Uterus (tissue), 4 donors: ENCODE results near the gene NFKBIL1. TPM values are rescaled to one million over a fixed set of nuclear protein-coding genes. Genes with fewer than 3 reads are reported as not detected.
"Not testable (repeated sequence)": the region's sequence is repeated elsewhere in the genome, so short reads cannot be mapped to it uniquely, and the experiment has no call there.

Source experiments
- DNase-seq, 2 donors: peaks; one replicate each; pipeline ENCODE4 v3.0.0-alpha.2; 2019 to 2020
- H3K27ac ChIP-seq, 2 donors: fragments of 200-600 bp; sonication (generic); 1 replicate in 1 of 2; 2 replicates in 1 of 2; pipeline ENCODE4 v1.5.1; 2016 to 2018
- H3K27me3 ChIP-seq, 2 donors: fragments of 200-600 bp; sonication (generic); one replicate each; pipeline ENCODE4 v1.5.1; 2018 to 2019; ENCODE audit warnings: control low read depth in 1 of 2
- H3K36me3 ChIP-seq, 2 donors: fragments of 200-600 bp; sonication (generic); one replicate each; pipeline ENCODE4 v1.5.1; 2019; ENCODE audit warnings: control low read depth in 1 of 2
- H3K4me1 ChIP-seq, 2 donors: fragments of 200-600 bp; sonication (generic); one replicate each; pipeline ENCODE4 v1.5.1; 2018 to 2019; ENCODE audit warnings: control low read depth in 1 of 2
- H3K4me3 ChIP-seq, 2 donors: fragments of 200-600 bp; sonication (generic); 1 replicate in 1 of 2; 2 replicates in 1 of 2; pipeline ENCODE4 v1.5.1; 2018 to 2019; ENCODE audit warnings: mild to moderate bottlenecking in 1 of 2
- H3K9me3 ChIP-seq, 2 donors: fragments of 200-600 bp; sonication (generic); one replicate each; pipeline ENCODE4 v1.5.1; 2019; ENCODE audit warnings: control low read depth in 1 of 2
- CTCF ChIP-seq, 4 experiments: fragments of 200-600 bp in 2 of 4; fragments of 450-650 bp in 2 of 4; sonication (generic) in 2 of 4; IDR thresholded peaks; one replicate each; pipeline ENCODE4 v1.5.1; 2016 to 2019; ENCODE audit warnings: antibody characterized with exemption in 4 of 4, mild to moderate bottlenecking in 2 of 4, moderate library complexity in 1 of 4
- POLR2A ChIP-seq, 2 donors: fragments of 450-650 bp; IDR thresholded peaks; one replicate each; pipeline ENCODE4 v1.6.1; 2016; ENCODE audit warnings: antibody characterized with exemption in 2 of 2, mild to moderate bottlenecking in 1 of 2, moderate library complexity in 1 of 2
- intact Hi-C: fragments of 100-400 bp; cut with DNase I; formaldehyde crosslinking; loops from one replicate; pipeline ENCODE4 v1.15.1; 2023; ENCODE audit warnings: low total_unique reads
- total RNA-seq, 4 donors: library from RNA; depleted of rRNA in 3 of 4; stranded (reverse); fragments of >200 nt in 3 of 4; gene quantifications; one replicate each; pipeline versions ENCODE4 v1.1.0 to v1.2.4, GENCODE V29; 2014 to 2023
- donor health status: DM: yes; HTN: yes; CAD: no.

The NFKBIL1 gene
- total RNA-seq, 4 donors from 2014 or later, result 19.7 to 38.5 (median 20.8) TPM

DNA sequence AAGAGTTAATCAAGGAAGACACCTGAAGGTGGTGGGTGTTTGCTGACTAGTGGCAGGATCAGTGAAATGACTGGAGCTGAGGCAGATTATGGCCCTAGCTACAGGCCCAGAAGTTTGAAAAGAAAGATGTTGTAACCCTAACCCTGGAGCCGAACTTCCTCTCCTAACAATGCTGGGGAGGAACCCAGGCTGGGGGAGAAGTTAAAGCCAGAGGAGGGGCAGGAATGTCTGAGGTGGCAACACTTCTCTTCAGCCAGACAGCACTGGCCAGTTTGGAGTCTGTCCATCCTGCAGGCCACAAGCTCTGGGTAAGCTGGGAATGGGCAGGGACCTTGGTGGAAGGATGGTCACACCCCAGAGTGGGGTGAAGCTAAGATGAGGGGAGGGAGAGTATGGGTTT, 38.6 kb downstream of the NFKBIL1 start, which contains the start of gene LST1:
TSS of gene LST1 (plus strand) at position 270 of the 400 bp plus-strand sequence. CDS start 1,023 bp downstream, outside the sequence.
- Histone ChIP-seq H3K27ac (no peak within 1 kb of the TSS), H3K4me3 (no peak within 1 kb of the TSS)

GRCh38 chr6:31586599-31587281, 39.3 kb downstream of the NFKBIL1 start:
- no peaks in the 10 kb centered on the region for H3K9me3 ChIP-seq
- TF ChIP-seq CTCF (IDR thresholded peaks at IDR 0.05) (no peak), POLR2A (IDR thresholded peaks at IDR 0.05) (no peak)
- no peaks in the 10 kb centered on the region for H3K4me1 ChIP-seq
- intact Hi-C loops, result no loop called here
- no peak overlapping the region for H3K27ac ChIP-seq
- H3K4me3 ChIP-seq, result no peak overlapping the region
- no peaks in the 10 kb centered on the region for H3K36me3 ChIP-seq
- no peaks in the 10 kb centered on the region for H3K27me3 ChIP-seq
- DNase-seq, result no peak

More for the DNA sequence above, 38.6 kb downstream of the NFKBIL1 start, which contains the start of gene LST1:
- H3K36me3 ChIP-seq, result no peaks in the 10 kb centered on the region
- no peak for DNase-seq
- intact Hi-C loops, result no loop called here
- no peaks in the 10 kb centered on the region for H3K27me3 ChIP-seq
- TF ChIP-seq POLR2A (IDR thresholded peaks at IDR 0.05), result no peak
- no peak for TF ChIP-seq CTCF (IDR thresholded peaks at IDR 0.05)
- no peaks in the 10 kb centered on the region for H3K4me1 ChIP-seq
- no peaks in the 10 kb centered on the region for H3K9me3 ChIP-seq

GRCh38 chr6:31587791-31588777, 40.7 kb downstream of the NFKBIL1 start:
- H3K9me3 ChIP-seq, result no peaks in the 10 kb centered on the region
- no peak overlapping the region for H3K27ac ChIP-seq
- intact Hi-C loops, result no loop called here
- TF ChIP-seq CTCF (IDR thresholded peaks at IDR 0.05), result no peak
- TF ChIP-seq POLR2A (IDR thresholded peaks at IDR 0.05), result no peak
- H3K36me3 ChIP-seq, result no peaks in the 10 kb centered on the region
- no peak overlapping the region for H3K4me3 ChIP-seq
- no peak for DNase-seq
- H3K27me3 ChIP-seq, result no peaks in the 10 kb centered on the region
- no peaks in the 10 kb centered on the region for H3K4me1 ChIP-seq

DNA sequence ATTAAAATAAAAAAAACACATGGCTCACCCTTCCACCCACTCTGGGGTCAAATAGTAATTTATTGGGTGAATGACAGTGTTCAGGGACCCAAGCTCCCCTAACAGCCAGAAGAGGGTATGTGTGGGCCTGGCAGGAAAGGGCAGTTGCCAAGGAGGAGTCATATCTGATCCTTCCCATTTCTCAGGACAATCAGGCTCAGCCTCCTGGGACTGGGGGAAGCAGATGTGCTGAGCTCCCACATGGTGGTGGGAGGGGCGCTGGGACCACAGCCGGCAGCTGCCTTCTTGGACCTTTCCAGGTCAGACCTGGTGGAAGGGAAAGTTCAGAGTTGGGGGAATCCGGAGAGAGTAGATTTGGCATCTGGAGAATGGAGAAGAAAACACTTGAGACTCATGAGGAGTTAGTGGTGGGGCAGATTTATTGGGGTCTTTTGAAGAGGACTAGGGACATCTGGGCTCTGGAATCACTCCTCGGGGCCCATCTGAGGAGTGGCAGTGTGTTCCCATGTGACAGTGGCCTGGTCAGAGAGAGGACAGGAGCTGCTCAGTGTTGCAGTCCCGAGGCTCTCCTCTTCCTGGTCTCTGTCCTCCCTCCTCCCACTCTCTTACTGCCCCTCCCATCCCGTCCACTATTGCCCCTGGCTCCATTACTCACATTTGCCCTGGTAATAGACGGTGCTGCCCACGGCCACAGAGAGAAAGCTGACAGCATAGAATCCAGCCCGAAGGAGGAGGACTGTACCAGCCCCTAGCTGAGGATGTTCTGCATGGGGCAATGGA, 41.7 kb downstream of the NFKBIL1 start:
- intact Hi-C loops, result no loop called here

GRCh38 chr6:31590691-31591090, 43.3 kb downstream of the NFKBIL1 start:
- DNase-seq, H3K27me3 ChIP-seq, H3K4me3 ChIP-seq, intact Hi-C loops, H3K4me1 ChIP-seq, H3K9me3 ChIP-seq, H3K36me3 ChIP-seq, H3K27ac ChIP-seq: not testable (repeated sequence)

More for the DNA sequence above, 41.7 kb downstream of the NFKBIL1 start:
- Histone ChIP-seq H3K9me3 (no peaks in the 10 kb centered on the region), H3K4me1 (no peaks in the 10 kb centered on the region), H3K4me3 (no peak overlapping the region), H3K27me3 (no peaks in the 10 kb centered on the region), H3K27ac (no peak overlapping the region), H3K36me3 (no peaks in the 10 kb centered on the region)
- TF ChIP-seq POLR2A (IDR thresholded peaks at IDR 0.05), result no peak
- DNase-seq, result no peak
